ENCODE data around the gene SOX8.

The SOX8 gene

DNA sequence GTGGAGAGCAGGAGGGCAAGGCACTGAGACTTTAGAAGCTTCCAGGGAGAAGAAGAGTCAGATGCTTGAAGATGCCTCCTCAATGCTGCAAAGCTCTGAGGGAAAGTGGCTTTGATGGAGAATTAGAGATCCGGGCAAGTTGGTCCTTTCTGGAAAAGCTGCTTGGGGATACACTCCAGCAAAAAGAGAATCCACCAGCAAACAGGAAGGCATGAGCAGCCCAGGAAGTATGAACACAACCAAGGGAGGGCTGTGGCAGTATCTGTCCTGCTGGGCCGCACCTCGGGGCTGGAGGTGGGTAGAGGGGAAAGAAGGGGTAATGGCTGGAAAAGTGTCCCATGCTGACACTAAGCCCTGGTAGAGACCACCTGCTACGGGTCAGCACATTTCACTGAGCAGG, 16.1 kb upstream of the SOX8 start:
- DNase-seq (ENCODE audit: low read depth), result no peak

DNA sequence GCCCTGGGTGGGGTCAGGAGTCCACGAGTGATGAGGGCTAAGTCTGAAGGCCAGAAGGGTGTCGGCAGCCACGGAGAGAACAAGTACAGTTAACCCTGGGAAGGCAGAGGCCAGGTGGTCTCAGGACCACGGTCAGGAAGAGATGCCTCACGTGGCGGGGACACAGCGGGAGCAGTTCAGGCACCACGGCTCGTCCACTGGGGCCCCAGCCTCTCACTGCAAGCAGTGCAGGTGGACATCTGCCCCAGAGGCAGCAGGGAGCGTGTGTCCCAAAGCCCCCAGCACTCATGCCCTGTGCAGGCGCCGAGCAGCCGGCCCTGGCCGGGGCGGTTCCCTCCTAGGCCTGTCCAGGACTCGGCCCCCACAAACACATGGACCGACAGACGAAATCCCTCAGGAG, 15.5 kb upstream of the SOX8 start:
- H3K4me3 ChIP-seq (ENCODE audit: low read length), result no peak overlapping the region
- no peak for DNase-seq (ENCODE audit: low read depth)
- TF ChIP-seq CTCF (IDR thresholded peaks at IDR 0.05; ENCODE audit: insufficient read depth, low read depth, low read length, missing control alignments), result no peak

More for the DNA sequence above, 16.1 kb upstream of the SOX8 start:
- no peak for TF ChIP-seq CTCF (IDR thresholded peaks at IDR 0.05; ENCODE audit: insufficient read depth, low read depth, low read length, missing control alignments)
- H3K4me3 ChIP-seq (ENCODE audit: low read length), result no peak overlapping the region

GRCh38 chr16:966505-966904, 15.1 kb upstream of the SOX8 start:
- H3K4me3 ChIP-seq (ENCODE audit: low read length), result no peak overlapping the region
- TF ChIP-seq CTCF (IDR thresholded peaks at IDR 0.05; ENCODE audit: insufficient read depth, low read depth, low read length, missing control alignments), result no peak
- no peak for DNase-seq (ENCODE audit: low read depth)

GRCh38 chr16:967077-967541, 14.5 kb upstream of the SOX8 start:
- H3K4me3 ChIP-seq (ENCODE audit: low read length), result no peak overlapping the region
- no peak for DNase-seq (ENCODE audit: low read depth)
- TF ChIP-seq CTCF (IDR thresholded peaks at IDR 0.05; ENCODE audit: insufficient read depth, low read depth, low read length, missing control alignments), result no peak

GRCh38 chr16:967546-968295, 13.8 kb upstream of the SOX8 start:
- no peak for DNase-seq (ENCODE audit: low read depth)
- TF ChIP-seq CTCF (IDR thresholded peaks at IDR 0.05; ENCODE audit: insufficient read depth, low read depth, low read length, missing control alignments), result no peak
- H3K4me3 ChIP-seq (ENCODE audit: low read length), result no peak overlapping the region

DNA sequence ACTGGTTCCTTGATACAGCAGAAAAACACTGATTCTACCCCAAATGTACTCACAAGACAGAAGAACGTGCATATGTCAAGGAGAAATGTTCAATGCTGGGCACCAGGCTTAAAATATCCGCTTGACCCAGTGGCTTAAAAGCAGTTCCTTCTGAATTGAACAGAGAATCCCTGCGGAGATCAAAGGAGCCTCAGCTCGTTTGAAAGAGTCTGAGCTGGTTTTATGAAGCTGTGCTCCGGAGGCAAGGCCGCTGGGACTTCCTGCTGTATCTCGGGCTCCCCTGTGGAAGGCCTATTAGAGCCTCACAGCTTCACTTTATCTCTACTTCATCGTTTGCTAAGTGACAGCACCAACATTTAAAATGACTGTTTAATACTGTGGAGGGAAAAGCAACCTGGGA, 12.9 kb upstream of the SOX8 start:
- H3K4me3 ChIP-seq (ENCODE audit: low read length), result no peak overlapping the region
- no peak for TF ChIP-seq CTCF (IDR thresholded peaks at IDR 0.05; ENCODE audit: insufficient read depth, low read depth, low read length, missing control alignments)
- DNase-seq (ENCODE audit: low read depth), result no peak
